Stimulated activated CD8-positive, alpha-beta memory T cell treated with anti-CD3 and anti-CD28 coated beads, Interleukin-4, amount 100 ng/mL, for 1 hour (primary cell): ENCODE results near the gene NOP16.

ENCODE experiments used
- DNase-seq, 2 donors: peaks; one replicate each; pipeline ENCODE4 v3.0.0-alpha.2; 2020; ENCODE audit warnings: low read depth in 2 of 2, low spot score in 1 of 2

The NOP16 gene

GRCh38 chr5:176388444-176389134 lies at the start of gene NOP16, which contains the start of gene HIGD2A:
TSS of gene NOP16 (minus strand) at chr5:176388598. CDS start at chr5:176388539, 59 bp downstream.
TSS of gene HIGD2A (plus strand) at chr5:176388751. CDS start at chr5:176388820, 69 bp downstream.
- DNase-seq: peak; percentile 98 to 99

GRCh38 chr5:176436656-176437055 lies 48.3 kb upstream of the NOP16 start:
- DNase-seq: no peak

- DNase-seq: no peak
Observed at GRCh38 chr5:176432707-176433106, 44.3 kb upstream of the NOP16 start.

- DNase-seq: no peak
Observed at GRCh38 chr5:176429972-176430371, 41.6 kb upstream of the NOP16 start.

- no peak for DNase-seq
Observed at GRCh38 chr5:176427971-176428370, 39.6 kb upstream of the NOP16 start.

- DNase-seq: no peak
Observed at GRCh38 chr5:176426876-176427275, 38.5 kb upstream of the NOP16 start.

- DNase-seq: no peak
Observed at GRCh38 chr5:176425791-176426190, 37.4 kb upstream of the NOP16 start.

GRCh38 chr5:176425138-176425537 lies 36.7 kb upstream of the NOP16 start:
- no peak for DNase-seq

GRCh38 chr5:176424181-176424580 lies 35.8 kb upstream of the NOP16 start:
- no peak for DNase-seq

- no peak for DNase-seq
Observed at GRCh38 chr5:176420972-176421544, 32.7 kb upstream of the NOP16 start.

- no peak for DNase-seq
Observed at GRCh38 chr5:176420086-176420485, 31.7 kb upstream of the NOP16 start.

- DNase-seq: no peak
Observed at GRCh38 chr5:176418251-176418650, 29.9 kb upstream of the NOP16 start.

GRCh38 chr5:176416965-176417364 lies 28.6 kb upstream of the NOP16 start:
- no peak for DNase-seq

- peak; percentile 73 to 83 for DNase-seq
Observed at GRCh38 chr5:176415952-176416924, 27.8 kb upstream of the NOP16 start, which contains the start of gene CLTB. TSS of gene CLTB (minus strand) at chr5:176416539. CDS start at chr5:176416363, 176 bp downstream.

- DNase-seq: no peak
Observed at GRCh38 chr5:176415240-176415951, 27.0 kb upstream of the NOP16 start.

GRCh38 chr5:176414704-176415103 lies 26.3 kb upstream of the NOP16 start:
- no peak for DNase-seq

- DNase-seq: no peak
Observed at GRCh38 chr5:176413709-176414191, 25.4 kb upstream of the NOP16 start.

GRCh38 chr5:176413255-176413565 lies 24.8 kb upstream of the NOP16 start:
- DNase-seq: no peak

GRCh38 chr5:176412517-176413254 lies 24.3 kb upstream of the NOP16 start:
- DNase-seq: no peak

- DNase-seq: no peak
Observed at GRCh38 chr5:176410486-176411180, 22.2 kb upstream of the NOP16 start.
